ENCODE data around the gene PDHX.

DNA sequence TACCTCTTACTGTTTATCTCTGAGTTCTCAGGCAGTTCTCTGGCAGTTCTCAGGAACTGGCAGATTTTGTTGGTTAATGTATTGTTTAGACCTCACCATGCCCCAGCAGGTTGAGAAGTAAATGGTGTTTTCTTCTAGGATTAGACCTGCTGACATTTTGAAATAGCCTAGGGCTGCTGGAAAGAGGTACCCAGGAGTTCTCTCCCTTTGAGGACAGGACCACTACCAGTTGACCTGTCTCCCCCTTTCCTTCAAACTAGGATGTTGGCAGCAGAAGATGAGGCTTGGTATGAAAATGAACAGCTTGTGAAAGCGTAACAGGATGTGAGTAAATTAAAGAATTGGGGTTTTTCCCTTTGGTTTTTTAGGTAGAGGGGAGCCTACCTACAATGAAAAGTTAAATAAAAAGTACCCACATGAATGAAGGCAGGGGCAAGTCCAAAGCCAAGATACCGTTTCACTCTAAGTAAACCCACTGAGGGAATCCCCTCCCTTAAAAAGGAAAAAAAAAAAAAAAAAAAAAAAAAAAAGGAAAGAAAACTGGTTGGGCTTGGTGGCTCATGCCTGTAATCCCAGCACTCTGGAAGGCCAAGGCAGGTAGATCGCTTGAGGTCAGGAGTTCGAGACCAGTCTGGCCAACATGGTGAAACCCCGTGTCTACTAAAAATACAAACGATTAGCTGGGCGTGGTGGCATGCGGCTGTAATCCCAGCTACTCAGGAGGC, 96.2 kb downstream of the PDHX start:
- TF ChIP-seq, protein P1, sequence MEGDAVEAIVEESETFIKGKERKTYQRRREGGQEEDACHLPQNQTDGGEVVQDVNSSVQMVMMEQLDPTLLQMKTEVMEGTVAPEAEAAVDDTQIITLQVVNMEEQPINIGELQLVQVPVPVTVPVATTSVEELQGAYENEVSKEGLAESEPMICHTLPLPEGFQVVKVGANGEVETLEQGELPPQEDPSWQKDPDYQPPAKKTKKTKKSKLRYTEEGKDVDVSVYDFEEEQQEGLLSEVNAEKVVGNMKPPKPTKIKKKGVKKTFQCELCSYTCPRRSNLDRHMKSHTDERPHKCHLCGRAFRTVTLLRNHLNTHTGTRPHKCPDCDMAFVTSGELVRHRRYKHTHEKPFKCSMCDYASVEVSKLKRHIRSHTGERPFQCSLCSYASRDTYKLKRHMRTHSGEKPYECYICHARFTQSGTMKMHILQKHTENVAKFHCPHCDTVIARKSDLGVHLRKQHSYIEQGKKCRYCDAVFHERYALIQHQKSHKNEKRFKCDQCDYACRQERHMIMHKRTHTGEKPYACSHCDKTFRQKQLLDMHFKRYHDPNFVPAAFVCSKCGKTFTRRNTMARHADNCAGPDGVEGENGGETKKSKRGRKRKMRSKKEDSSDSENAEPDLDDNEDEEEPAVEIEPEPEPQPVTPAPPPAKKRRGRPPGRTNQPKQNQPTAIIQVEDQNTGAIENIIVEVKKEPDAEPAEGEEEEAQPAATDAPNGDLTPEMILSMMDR (IDR thresholded peaks at IDR 0.05) = no peak
- TF ChIP-seq POLR2A (IDR thresholded peaks at IDR 0.05) = no peak

Data from ovary (tissue), 3 donors.